OCI-LY7 (cell line): ENCODE measurements around the gene PPP1R7. TPM values are rescaled to one million over a fixed set of nuclear protein-coding genes. Genes with fewer than 3 reads are reported as not detected.

Experiments used
- BruUV-seq: library from RNA; stranded (reverse); fragments of 400-500 nt; replicated peaks from 2 replicates; lab custom pipeline; 2021; lab: Mats Ljungman, UMichigan
- CTCF ChIA-PET: fragments of 300-600 bp; sonication (Branson Sonifier 250); formaldehyde crosslinking; loops from one replicate; lab custom pipeline; 2022; ENCODE audit warnings: antibody characterized with exemption; ENCODE audit not compliant: unreplicated experiment; lab: Charles Lee
- POLR2A ChIA-PET: fragments of 300-600 bp; sonication (Branson Sonifier 250); formaldehyde crosslinking; loops from one replicate; lab custom pipeline; 2022; ENCODE audit warnings: antibody characterized with exemption; lab: Charles Lee
- DNase-seq: peaks from one replicate; pipeline ENCODE4 v3.0.0-alpha.2; 2015; ENCODE audit warnings: low spot score
- H2AFZ ChIP-seq: fragments of 200-600 bp; sonication (generic), shearing (Covaris generic); 2 replicates; pipeline ENCODE4 v1.6.1; 2014; ENCODE audit warnings: mild to moderate bottlenecking, antibody characterized with exemption, low read length, moderate library complexity
- H3K27ac ChIP-seq: fragments of 200-600 bp; sonication (generic); 2 replicates; pipeline ENCODE4 v1.5.1; 2014; ENCODE audit warnings: mixed run types, low read depth, mild to moderate bottlenecking, moderate library complexity, low read length, inconsistent platforms; ENCODE audit not compliant: poor library complexity, severe bottlenecking
- H3K36me3 ChIP-seq: fragments of 200-600 bp; sonication (generic); 2 replicates; pipeline ENCODE4 v1.6.1; 2014; ENCODE audit warnings: mild to moderate bottlenecking, antibody characterized with exemption, low read length, moderate library complexity, mixed read lengths; ENCODE audit not compliant: insufficient read depth
- H3K4me1 ChIP-seq: fragments of 200-600 bp; sonication (generic); 2 replicates; pipeline ENCODE4 v1.5.1; 2014; ENCODE audit warnings: mild to moderate bottlenecking, low read length; ENCODE audit not compliant: insufficient read depth, poor library complexity, severe bottlenecking
- H3K4me2 ChIP-seq: fragments of 200-600 bp; sonication (generic); 2 replicates; pipeline ENCODE4 v1.6.1; 2014; ENCODE audit warnings: mild to moderate bottlenecking, low read length
- H3K4me3 ChIP-seq: fragments of 200-600 bp; sonication (generic); 2 replicates; pipeline ENCODE4 v1.5.1; 2014; ENCODE audit warnings: mild to moderate bottlenecking, low read depth, low read length; ENCODE audit not compliant: poor library complexity, severe bottlenecking
- H3K79me2 ChIP-seq: fragments of 200-600 bp; sonication (generic); 2 replicates; pipeline ENCODE4 v1.6.1; 2016; ENCODE audit warnings: low read depth, mild to moderate bottlenecking, low read length, moderate library complexity, mixed read lengths; ENCODE audit not compliant: insufficient read depth
- H3K9me2 ChIP-seq: fragments of 200-600 bp; sonication (generic); 2 replicates; pipeline ENCODE4 v1.6.1; 2016; ENCODE audit warnings: mild to moderate bottlenecking, low read length, mixed read lengths; ENCODE audit not compliant: insufficient read depth
- H3K9me3 ChIP-seq: fragments of 200-600 bp; sonication (generic); 2 replicates; pipeline ENCODE4 v1.6.1; 2014; ENCODE audit warnings: mild to moderate bottlenecking, mixed run types, low read length, mixed read lengths
- H4K20me1 ChIP-seq: fragments of 200-600 bp; sonication (generic); 2 replicates; pipeline ENCODE4 v1.6.1; 2014; ENCODE audit warnings: mild to moderate bottlenecking, antibody characterized with exemption, low read length, moderate library complexity, mixed read lengths; ENCODE audit not compliant: insufficient read depth
- EZH2phosphoT487 ChIP-seq: fragments of 200-600 bp; sonication (generic); IDR thresholded peaks from 2 replicates; pipeline ENCODE4 v1.6.1; 2018; ENCODE audit warnings: low read depth, borderline replicate concordance, mild to moderate bottlenecking, mixed run types, antibody characterized with exemption, low read length, moderate library complexity, mixed read lengths
- intact Hi-C: fragments of 100-400 bp; cut with micrococcal nuclease; formaldehyde crosslinking; loops from one replicate; pipeline ENCODE4 v1.10.0; 2022; ENCODE audit not compliant: unreplicated experiment
- total RNA-seq, 2 experiments: library from RNA; depleted of rRNA in 1 of 2; stranded (reverse); fragments of >200 nt in 1 of 2; shearing (Covaris generic) in 1 of 2; gene quantifications; 2 replicates each; pipeline ENCODE4 v1.2.3, GENCODE V29; 2014 to 2022
- TF ChIP-seq, protein P1 (sequence below): fragments of 200-600 bp; sonication (generic); conservative IDR thresholded peaks from 2 replicates; pipeline ENCODE4 v1.5.1; 2014; ENCODE audit warnings: mild to moderate bottlenecking, antibody characterized with exemption, low read length, moderate library complexity, mixed read lengths

The PPP1R7 gene
- total RNA-seq, 2 experiments from 2014 or later, result 46.0 to 82.0 TPM

DNA sequence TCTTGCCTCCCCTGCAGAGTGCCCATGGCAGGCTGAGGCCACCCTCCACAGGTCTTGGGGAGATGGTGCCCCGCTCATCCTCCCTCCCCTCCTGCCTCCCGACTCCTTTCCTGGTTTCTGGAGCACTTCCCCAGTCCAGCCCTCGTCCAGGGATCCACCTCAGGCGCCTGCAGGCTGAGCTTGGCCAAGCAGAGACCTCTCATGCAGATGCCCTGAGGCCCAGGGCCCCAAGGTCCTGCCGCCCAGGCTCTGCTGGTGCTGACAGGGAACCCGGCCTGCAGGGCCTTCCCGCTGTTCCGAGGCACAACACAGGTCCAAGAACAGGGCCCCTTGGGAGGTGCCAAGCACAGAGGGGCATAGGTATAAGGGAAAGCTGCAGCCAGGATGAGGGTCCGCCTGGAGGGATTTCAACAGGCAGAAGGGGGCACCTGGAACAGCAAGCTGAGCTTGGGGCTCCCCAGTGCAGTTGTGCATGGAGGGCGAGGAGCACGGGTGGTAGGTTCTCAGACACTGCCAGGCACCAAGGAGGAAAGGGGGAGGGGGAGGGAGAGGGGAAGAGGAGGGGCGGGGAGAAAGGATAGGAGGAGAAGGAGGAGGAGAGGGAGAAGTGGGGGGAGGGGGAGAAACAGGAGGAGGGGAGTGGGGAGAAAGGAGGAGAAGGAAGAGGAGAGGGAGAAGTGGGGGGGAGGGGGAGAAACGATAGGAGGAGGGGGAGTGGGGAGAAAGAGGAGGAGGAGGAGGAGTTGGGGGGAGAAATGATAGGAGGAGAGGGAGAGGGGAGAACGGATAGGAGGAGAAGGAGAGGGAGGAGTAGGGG is 37.0 kb downstream of the PPP1R7 start:
- ChIA-PET POLR2A (no interaction called here), CTCF (interaction anchor here (0.6 kb wide), 1 partner anchor 49 kb away, joined by 12 read pairs; no protein-coding TSS in a partner anchor)
- no peak overlapping the region for H3K4me2 ChIP-seq
- no peaks in the 10 kb centered on the region for H3K36me3 ChIP-seq
- H3K4me1 ChIP-seq, result peaks cover 13% of the 10 kb centered on the region
- no peaks in the 10 kb centered on the region for H3K9me3 ChIP-seq
- H3K9me2 ChIP-seq, result no peaks in the 10 kb centered on the region
- TF ChIP-seq, protein P1, sequence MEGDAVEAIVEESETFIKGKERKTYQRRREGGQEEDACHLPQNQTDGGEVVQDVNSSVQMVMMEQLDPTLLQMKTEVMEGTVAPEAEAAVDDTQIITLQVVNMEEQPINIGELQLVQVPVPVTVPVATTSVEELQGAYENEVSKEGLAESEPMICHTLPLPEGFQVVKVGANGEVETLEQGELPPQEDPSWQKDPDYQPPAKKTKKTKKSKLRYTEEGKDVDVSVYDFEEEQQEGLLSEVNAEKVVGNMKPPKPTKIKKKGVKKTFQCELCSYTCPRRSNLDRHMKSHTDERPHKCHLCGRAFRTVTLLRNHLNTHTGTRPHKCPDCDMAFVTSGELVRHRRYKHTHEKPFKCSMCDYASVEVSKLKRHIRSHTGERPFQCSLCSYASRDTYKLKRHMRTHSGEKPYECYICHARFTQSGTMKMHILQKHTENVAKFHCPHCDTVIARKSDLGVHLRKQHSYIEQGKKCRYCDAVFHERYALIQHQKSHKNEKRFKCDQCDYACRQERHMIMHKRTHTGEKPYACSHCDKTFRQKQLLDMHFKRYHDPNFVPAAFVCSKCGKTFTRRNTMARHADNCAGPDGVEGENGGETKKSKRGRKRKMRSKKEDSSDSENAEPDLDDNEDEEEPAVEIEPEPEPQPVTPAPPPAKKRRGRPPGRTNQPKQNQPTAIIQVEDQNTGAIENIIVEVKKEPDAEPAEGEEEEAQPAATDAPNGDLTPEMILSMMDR, result no peak
- no peak for TF ChIP-seq EZH2phosphoT487
- H3K79me2 ChIP-seq, result no peaks in the 10 kb centered on the region
- H3K4me3 ChIP-seq, result no peak overlapping the region
- no peak overlapping the region for H2AFZ ChIP-seq
- DNase-seq, result no peak
- no peak overlapping the region for H3K27ac ChIP-seq
- no peaks in the 10 kb centered on the region for H4K20me1 ChIP-seq
- intact Hi-C loops, result no loop called here
- BruUV-seq, result no TSS peak

GRCh38 chr2:241187918-241188234 is 37.6 kb downstream of the PPP1R7 start:
- H3K79me2 ChIP-seq, result no peaks in the 10 kb centered on the region
- CTCF ChIA-PET, result no interaction called here
- DNase-seq, result no peak
- H3K27ac ChIP-seq, result no peak overlapping the region
- H4K20me1 ChIP-seq, result no peaks in the 10 kb centered on the region
- H3K9me3 ChIP-seq, result no peaks in the 10 kb centered on the region
- peak overlapping the region; percentile 29 for H3K4me3 ChIP-seq
- intact Hi-C loops, result no loop called here
- no TSS peak for BruUV-seq
- H3K4me2 ChIP-seq, result peak overlapping the region; percentile 49
- H2AFZ ChIP-seq, result 0 out of 2 replicates have a peak overlapping the region, but pooled peaks have one; percentile 14
- TF ChIP-seq, protein P1, result no peak
- TF ChIP-seq EZH2phosphoT487, result no peak
- no peaks in the 10 kb centered on the region for H3K36me3 ChIP-seq
- peaks cover 13% of the 10 kb centered on the region for H3K4me1 ChIP-seq
- no peaks in the 10 kb centered on the region for H3K9me2 ChIP-seq
- POLR2A ChIA-PET, result no interaction called here

DNA sequence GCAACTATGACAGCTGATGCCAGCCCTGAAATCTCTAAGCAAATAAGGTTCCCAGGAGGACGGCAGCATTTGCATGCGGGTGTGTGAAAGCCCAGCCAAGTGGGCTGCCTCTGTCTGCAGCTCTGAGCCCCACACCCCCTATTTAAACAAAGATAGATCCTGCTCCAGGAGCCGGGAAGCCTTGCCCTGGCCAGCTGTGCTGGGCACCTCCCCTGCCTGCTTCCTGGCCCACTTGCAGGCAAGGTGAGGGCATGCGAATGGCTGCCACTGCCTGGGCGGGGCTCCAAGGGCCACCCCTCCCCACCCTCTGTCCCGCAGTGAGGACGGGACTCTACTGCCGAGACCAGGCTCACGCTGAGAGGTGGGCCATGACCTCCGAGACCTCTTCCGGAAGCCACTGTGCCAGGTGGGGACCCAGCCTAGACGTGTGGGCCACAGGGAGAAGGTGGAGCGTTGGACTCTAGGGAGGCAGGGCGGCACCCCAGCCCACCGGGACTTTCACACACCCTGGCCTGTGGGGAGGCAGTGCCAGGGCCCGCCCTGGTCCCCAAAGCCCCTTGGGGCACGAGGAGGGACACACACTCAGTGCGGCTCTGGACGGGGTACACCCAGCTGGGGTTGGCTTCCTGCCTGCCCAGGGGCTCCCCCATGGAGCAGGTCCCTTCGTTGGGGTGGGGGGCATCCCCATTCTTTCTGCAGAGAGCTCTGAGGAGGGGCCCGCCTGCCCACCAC is 38.3 kb downstream of the PPP1R7 start, which contains the start of gene ANO7:
Gene ANO7, plus strand, starts transcription at position 317 of the 732 bp plus-strand sequence. CDS start 1,387 bp downstream, outside the sequence.
- H3K4me2 ChIP-seq, result peak within 1 kb of the TSS; percentile 49
- no TSS peak for BruUV-seq

More for the DNA sequence above, 38.3 kb downstream of the PPP1R7 start, which contains the start of gene ANO7:
- no peak for TF ChIP-seq EZH2phosphoT487
- TF ChIP-seq, protein P1, result no peak
- ChIA-PET POLR2A (no interaction called here), CTCF (no interaction called here)
- Histone ChIP-seq H3K79me2 (no peaks in the 10 kb centered on the region), H3K4me3 (peak within 1 kb of the TSS; percentile 29), H2AFZ (peak within 1 kb of the TSS; percentile 14), H3K4me1 (peaks cover 13% of the 10 kb centered on the region), H3K27ac (no peak within 1 kb of the TSS), H3K9me2 (no peaks in the 10 kb centered on the region), H3K36me3 (no peaks in the 10 kb centered on the region), H4K20me1 (no peaks in the 10 kb centered on the region), H3K9me3 (no peaks in the 10 kb centered on the region)
- intact Hi-C loops, result no loop called here
- DNase-seq, result peak; percentile 23
